ACC112 (cell line): ENCODE data around the gene FAM228B.
"Not testable (repeated sequence)": the region's sequence is repeated elsewhere in the genome, so short reads cannot be mapped to it uniquely, and the experiment has no call there.

Experiments used
- H2AFZ ChIP-seq: fragments of 200-600 bp; sonication (generic); one replicate; pipeline ENCODE4 v1.6.0; 2017; ENCODE audit warnings: antibody characterized with exemption, low read length; ENCODE audit not compliant: unreplicated experiment
- H3K27ac ChIP-seq: fragments of 200-600 bp; sonication (generic); 2 replicates; pipeline ENCODE4 v1.5.1; 2014; ENCODE audit warnings: low read depth, mild to moderate bottlenecking, antibody characterized with exemption, low read length, moderate library complexity
- H3K27me3 ChIP-seq: fragments of 200-600 bp; sonication (generic); 2 replicates; pipeline ENCODE4 v1.6.1; 2014; ENCODE audit warnings: mild to moderate bottlenecking, antibody characterized with exemption, low read length, moderate library complexity, mixed read lengths; ENCODE audit not compliant: insufficient read depth
- H3K36me3 ChIP-seq: fragments of 200-600 bp; sonication (generic); 2 replicates; pipeline ENCODE4 v1.6.1; 2016; ENCODE audit warnings: mild to moderate bottlenecking, antibody characterized with exemption, low read length, moderate library complexity, mixed read lengths; ENCODE audit not compliant: insufficient read depth
- H3K4me1 ChIP-seq: fragments of 200-600 bp; sonication (generic); one replicate; pipeline ENCODE4 v1.6.1; 2016; ENCODE audit warnings: low read length, mixed read lengths; ENCODE audit not compliant: insufficient read depth, unreplicated experiment, control insufficient read depth
- H3K4me3 ChIP-seq: fragments of 200-600 bp; sonication (generic); 2 replicates; pipeline ENCODE4 v1.5.1; 2014; ENCODE audit warnings: mild to moderate bottlenecking, low read depth, low read length
- H3K79me2 ChIP-seq: fragments of 200-600 bp; sonication (generic); one replicate; pipeline ENCODE4 v1.6.0; 2016; ENCODE audit warnings: low read length; ENCODE audit not compliant: control insufficient read depth, unreplicated experiment, insufficient read depth

FAM228B gene

GRCh38 chr2:24083567-24084385 lies 39.5 kb upstream of the FAM228B start:
- H3K27me3 ChIP-seq: no peaks in the 10 kb centered on the region

GRCh38 chr2:24084386-24085199 lies 38.7 kb upstream of the FAM228B start, which contains the start of gene TP53I3:
TP53I3 (minus strand) TSS chr2:24084834; CDS start chr2:24084326, 508 bp downstream.
- peak within 1 kb of the TSS; percentile 79 for H3K4me3 ChIP-seq
- peak within 1 kb of the TSS; percentile 67 for H3K27ac ChIP-seq
- H3K27me3 ChIP-seq: no peaks in the 10 kb centered on the region
- peaks cover 10% of the 10 kb centered on the region for H3K4me1 ChIP-seq
- no peaks in the 10 kb centered on the region for H3K36me3 ChIP-seq
- H2AFZ ChIP-seq: peak within 1 kb of the TSS; percentile 88
- peaks cover 11% of the 10 kb centered on the region for H3K79me2 ChIP-seq

More at GRCh38 chr2:24083567-24084385, 39.5 kb upstream of the FAM228B start:
- H3K27ac ChIP-seq: peak overlapping the region; percentile 66
- peaks cover 10% of the 10 kb centered on the region for H3K4me1 ChIP-seq
- H2AFZ ChIP-seq: peak overlapping the region; percentile 82
- H3K79me2 ChIP-seq: peaks cover 11% of the 10 kb centered on the region
- H3K36me3 ChIP-seq: no peaks in the 10 kb centered on the region
- H3K4me3 ChIP-seq: peak overlapping the region; percentile 79

DNA sequence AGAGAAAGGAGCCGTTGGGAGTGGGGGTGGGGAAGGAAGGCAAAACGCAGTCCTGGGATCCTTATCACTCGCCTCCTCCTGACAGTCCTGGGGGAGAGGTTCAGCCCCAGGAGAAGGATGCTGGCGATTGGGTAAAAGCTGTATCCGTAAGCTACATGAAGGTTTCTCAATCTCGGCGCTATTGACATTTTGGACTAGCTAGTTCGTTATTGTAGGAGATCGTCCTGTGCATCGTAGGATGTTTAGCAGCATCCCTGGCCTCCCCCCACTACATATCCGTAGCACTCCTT lies 38.1 kb upstream of the FAM228B start:
- Histone ChIP-seq H3K4me3 (peak overlapping the region; percentile 79), H3K27me3 (no peaks in the 10 kb centered on the region), H2AFZ (peak overlapping the region; percentile 88), H3K4me1 (peaks cover 10% of the 10 kb centered on the region), H3K27ac (peak overlapping the region; percentile 67), H3K36me3 (no peaks in the 10 kb centered on the region), H3K79me2 (peaks cover 11% of the 10 kb centered on the region)

DNA sequence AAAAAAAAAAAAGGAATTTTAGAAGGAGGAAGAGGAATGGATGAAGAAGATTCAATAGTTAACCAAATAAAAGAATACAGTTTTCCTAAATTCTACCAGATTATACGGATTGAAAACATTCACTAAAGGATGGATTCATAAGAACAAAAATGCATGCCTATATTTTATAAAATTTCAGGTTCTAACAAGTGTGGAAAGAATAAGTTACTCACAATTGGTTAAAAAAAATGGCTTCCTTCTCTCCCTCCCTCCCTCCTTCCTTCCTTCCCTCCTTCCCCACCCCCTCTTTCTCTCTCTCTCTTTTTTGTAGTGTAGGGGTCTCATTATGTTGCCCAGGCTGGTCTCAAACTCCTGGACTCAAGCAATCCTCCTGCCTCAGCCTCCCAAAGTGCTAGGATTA lies 37.0 kb upstream of the FAM228B start:
- H3K36me3 ChIP-seq: no peaks in the 10 kb centered on the region
- no peak overlapping the region for H2AFZ ChIP-seq
- H3K4me3 ChIP-seq: no peak overlapping the region
- no peak overlapping the region for H3K27ac ChIP-seq
- no peaks in the 10 kb centered on the region for H3K27me3 ChIP-seq
- H3K79me2 ChIP-seq: peaks cover 11% of the 10 kb centered on the region
- peaks cover 10% of the 10 kb centered on the region for H3K4me1 ChIP-seq

- no peak overlapping the region for H3K4me3 ChIP-seq
- H3K36me3 ChIP-seq: no peaks in the 10 kb centered on the region
- peaks cover 10% of the 10 kb centered on the region for H3K4me1 ChIP-seq
- H3K27me3 ChIP-seq: no peaks in the 10 kb centered on the region
- H3K27ac ChIP-seq: no peak overlapping the region
- no peak overlapping the region for H2AFZ ChIP-seq
- H3K79me2 ChIP-seq: peaks cover 11% of the 10 kb centered on the region
Observed at GRCh38 chr2:24087032-24087431, 36.2 kb upstream of the FAM228B start.

- Histone ChIP-seq H2AFZ (no peak overlapping the region), H3K36me3 (no peaks in the 10 kb centered on the region), H3K27me3 (no peaks in the 10 kb centered on the region), H3K4me3 (no peak overlapping the region), H3K79me2 (no peaks in the 10 kb centered on the region), H3K27ac (no peak overlapping the region), H3K4me1 (no peaks in the 10 kb centered on the region)
Observed at GRCh38 chr2:24088821-24089359, 34.4 kb upstream of the FAM228B start.

DNA sequence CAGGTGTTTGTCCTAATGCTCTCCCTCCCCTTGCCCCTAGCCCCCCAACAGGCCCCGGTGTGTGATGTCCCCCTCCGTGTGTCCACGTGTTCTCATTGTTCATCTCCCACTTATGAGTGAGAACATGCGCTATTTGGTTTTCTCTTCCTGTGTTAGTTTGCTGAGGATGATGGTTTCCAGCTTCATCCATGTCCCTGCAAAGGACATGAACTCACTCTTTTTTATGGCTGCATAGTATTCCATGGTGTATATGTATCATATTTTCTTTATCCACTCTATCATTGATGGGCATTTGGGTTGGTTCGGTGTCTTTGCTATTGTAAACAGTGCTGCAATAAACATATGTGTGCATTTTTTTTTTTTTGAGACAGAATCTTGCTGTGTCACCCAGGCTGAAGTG lies 30.0 kb upstream of the FAM228B start:
- not testable (repeated sequence) for H3K79me2 ChIP-seq, H3K27ac ChIP-seq, H3K27me3 ChIP-seq, H3K4me3 ChIP-seq, H2AFZ ChIP-seq, H3K4me1 ChIP-seq, H3K36me3 ChIP-seq

GRCh38 chr2:24095171-24095677 lies 28.0 kb upstream of the FAM228B start:
- not testable (repeated sequence) for H3K4me3 ChIP-seq

GRCh38 chr2:24100732-24101131 lies 22.5 kb upstream of the FAM228B start:
- not testable (repeated sequence) for H2AFZ ChIP-seq, H3K4me1 ChIP-seq, H3K36me3 ChIP-seq, H3K79me2 ChIP-seq, H3K27ac ChIP-seq, H3K27me3 ChIP-seq, H3K4me3 ChIP-seq

More at GRCh38 chr2:24095171-24095677, 28.0 kb upstream of the FAM228B start:
- not testable (repeated sequence) for H2AFZ ChIP-seq, H3K27me3 ChIP-seq, H3K27ac ChIP-seq, H3K36me3 ChIP-seq, H3K79me2 ChIP-seq, H3K4me1 ChIP-seq

DNA sequence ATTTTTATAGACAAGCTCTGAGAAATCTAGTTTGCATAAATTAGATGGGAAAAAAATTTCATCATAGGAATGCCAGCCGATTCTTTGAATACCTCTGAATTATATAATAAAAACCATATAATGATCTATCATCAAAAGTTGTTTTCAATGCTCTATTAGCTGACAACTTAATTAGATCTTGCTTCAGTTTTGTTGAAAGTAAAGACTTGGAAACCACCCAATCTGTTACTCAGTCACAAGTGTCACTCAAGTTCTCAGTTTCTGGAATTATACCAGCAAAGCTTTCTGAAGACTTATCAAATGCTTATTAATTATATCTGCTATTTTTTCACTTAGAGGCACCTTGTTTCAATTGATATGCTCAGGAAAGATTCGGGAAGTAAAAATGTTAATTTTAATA lies 21.3 kb upstream of the FAM228B start:
- Histone ChIP-seq H3K27ac (no peak overlapping the region), H3K27me3 (no peaks in the 10 kb centered on the region), H3K36me3 (no peaks in the 10 kb centered on the region), H3K79me2 (no peaks in the 10 kb centered on the region), H3K4me1 (no peaks in the 10 kb centered on the region), H2AFZ (no peak overlapping the region), H3K4me3 (no peak overlapping the region)
